HG03558 (cell line): Measurements from ENCODE around the gene SLC7A6OS.

Experiments used
- ATAC-seq: cut with Tn5 transposase; IDR thresholded peaks from one replicate; pipeline ENCODE4 v1.9.1; 2021; ENCODE audit warnings: moderate number of reproducible peaks; ENCODE audit not compliant: unreplicated experiment; ENCODE audit errors: extremely low read depth

SLC7A6OS gene

DNA sequence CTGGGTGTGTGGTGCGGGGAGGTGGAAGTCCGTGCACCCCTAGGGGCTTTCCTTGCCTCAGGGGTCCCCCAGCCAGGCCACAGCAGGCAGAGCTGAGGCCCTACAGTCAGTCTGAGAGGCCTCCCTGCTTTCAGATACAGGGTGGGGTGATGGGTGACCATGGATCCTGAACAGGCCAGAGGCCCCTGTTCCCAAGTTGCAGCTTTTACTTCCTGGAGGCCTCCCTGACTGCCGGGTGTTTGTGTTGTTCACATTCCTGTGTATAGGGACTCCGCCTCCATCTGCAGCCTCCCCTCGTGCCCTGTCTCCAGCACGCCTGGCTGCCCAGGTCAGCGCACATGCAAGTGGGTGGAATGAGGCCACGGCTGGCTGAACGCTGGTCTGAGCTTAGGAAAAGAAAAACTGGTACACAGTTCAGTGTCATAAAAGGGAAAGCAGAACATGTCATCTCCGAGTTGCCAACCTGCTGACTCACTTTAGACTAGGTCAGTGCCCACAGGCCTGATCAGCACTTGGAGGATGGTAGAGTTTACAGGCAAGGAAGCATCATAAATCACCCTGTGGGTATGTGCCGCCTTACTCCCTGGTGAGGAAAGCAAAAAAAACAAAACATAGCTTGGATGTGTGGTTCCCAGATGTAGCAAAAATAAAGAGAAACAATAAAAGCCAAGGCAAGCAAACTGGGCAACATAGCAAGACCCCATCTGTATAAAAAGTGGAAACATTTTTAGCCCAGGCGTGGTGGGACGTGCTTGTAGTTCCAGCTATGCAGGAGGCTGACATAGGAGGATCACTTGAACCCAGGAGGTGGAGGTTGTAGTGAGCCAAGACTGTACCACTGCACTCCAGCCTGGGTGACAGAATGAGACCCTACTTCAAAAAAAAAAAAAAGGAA is 52.6 kb downstream of the SLC7A6OS start:
- ATAC-seq = no peak

GRCh38 chr16:68257251-68257905 is 53.4 kb downstream of the SLC7A6OS start:
- ATAC-seq = no peak

- no peak for ATAC-seq
These were observed 55.0 kb downstream of the SLC7A6OS start for GRCh38 chr16:68255712-68256111.

- ATAC-seq = no peak
These were observed 57.0 kb downstream of the SLC7A6OS start for GRCh38 chr16:68253721-68254120.

DNA sequence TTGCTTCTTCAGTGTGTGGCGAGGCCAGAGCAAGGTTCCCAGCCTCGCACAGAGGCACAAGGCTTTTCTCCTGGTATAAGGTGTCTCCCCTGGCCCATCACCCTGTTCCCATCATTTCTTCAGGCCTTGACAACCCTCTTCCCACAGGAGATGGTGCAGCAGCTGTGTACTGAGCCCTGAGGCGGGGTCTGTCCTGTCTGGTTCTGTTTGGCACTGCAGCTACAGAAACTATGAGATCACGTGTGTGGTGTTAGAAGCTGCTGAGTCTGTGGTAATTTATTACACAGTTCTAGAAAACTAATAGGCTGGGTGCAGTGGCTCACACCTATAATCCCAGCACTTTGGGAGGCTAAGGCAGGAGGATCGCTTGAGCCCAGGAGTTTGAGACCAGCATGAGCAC is 58.4 kb downstream of the SLC7A6OS start:
- no peak for ATAC-seq

DNA sequence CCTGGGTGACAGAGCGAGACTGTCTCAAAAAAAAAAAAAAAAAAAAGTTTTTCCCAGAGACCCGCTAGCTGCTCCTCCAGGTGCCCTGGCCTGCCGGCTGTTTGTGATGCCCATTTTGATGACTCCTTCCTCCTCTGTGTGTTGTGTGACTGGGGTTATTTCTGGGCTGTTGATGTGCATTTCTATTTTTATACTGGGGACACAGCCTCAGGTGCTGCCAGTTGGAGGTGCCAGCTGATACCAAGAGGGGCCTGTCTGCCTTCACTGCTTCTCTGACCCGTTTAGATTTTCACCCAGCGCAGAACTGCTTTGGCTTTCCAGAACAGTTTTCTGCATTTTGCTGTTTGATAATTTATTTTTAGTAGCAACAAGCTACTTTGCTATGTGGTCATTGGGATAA is 58.9 kb downstream of the SLC7A6OS start:
- no peak for ATAC-seq

DNA sequence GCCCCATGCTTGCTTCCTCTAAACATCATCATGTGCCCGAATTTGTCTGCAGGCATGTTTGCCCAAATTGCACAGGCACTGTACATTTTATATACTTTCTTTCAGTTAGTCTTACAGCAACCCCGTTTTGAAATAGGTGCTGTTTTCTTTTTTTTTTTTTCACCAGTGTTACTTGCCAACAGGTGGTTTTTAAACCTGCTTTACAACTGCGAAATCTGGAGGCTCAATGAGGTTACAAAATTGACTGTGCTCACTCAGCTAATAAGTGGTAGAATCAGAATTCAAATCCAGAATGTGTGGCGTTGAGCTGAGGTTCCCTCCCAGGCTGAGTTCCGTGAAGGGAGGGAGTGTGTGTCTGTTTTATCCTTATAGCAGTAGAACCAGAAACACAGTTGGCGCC is 59.8 kb downstream of the SLC7A6OS start:
- no peak for ATAC-seq

DNA sequence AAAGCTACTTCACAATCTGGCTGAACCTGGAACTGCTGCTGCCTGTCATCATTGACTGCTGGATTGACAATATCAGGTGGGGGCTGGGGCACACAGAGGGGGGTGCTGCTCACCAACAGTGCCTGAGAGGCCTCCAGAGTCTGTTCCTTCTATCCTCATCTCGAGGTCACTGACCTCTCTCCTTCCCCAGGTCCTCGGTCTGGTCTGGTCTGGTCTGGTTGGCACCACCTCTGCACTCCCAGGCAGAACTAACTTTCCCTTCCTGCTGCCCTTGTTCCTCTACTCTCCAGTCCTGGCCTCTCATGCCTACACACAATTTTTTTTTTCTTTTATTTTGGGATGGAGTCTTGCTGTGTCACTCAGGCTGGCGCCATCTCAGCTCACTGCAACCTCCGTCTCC is 61.4 kb downstream of the SLC7A6OS start:
- ATAC-seq = no peak
